ENCODE measurements around the gene PLA2G3. TPM values are rescaled to one million over a fixed set of nuclear protein-coding genes. Genes with fewer than 3 reads are reported as not detected.

The PLA2G3 gene
- polyA plus RNA-seq, 1 donor, result 0.01 TPM

- no CpG with 5 or more reads among the region's 14 CpGs for WGBS (ENCODE audit: insufficient coverage, low lambda C conversion rate)
- H3K4me3 ChIP-seq (ENCODE audit: low read length), result no peak overlapping the region
Observed at GRCh38 chr22:31124811-31125465, 15.4 kb downstream of the PLA2G3 start.

GRCh38 chr22:31124290-31124689 lies 16.0 kb downstream of the PLA2G3 start:
- Histone ChIP-seq H3K4me3 (ENCODE audit: low read length) (no peak overlapping the region), H3K27me3 (ENCODE audit: control insufficient read depth, insufficient read depth, low read length) (no peaks in the 10 kb centered on the region), H3K36me3 (ENCODE audit: control insufficient read depth, insufficient read depth, low read length) (peaks cover 5% of the 10 kb centered on the region), H3K27ac (ENCODE audit: low read length) (no peak overlapping the region), H3K4me1 (ENCODE audit: control insufficient read depth, insufficient read depth, low read length) (peaks cover 22% of the 10 kb centered on the region), H3K9me3 (ENCODE audit: control insufficient read depth, low read depth, low read length) (no peaks in the 10 kb centered on the region)
- no peak for DNase-seq
- WGBS (ENCODE audit: insufficient coverage, low lambda C conversion rate), result no CpG with 5 or more reads among the region's 3 CpGs

More at GRCh38 chr22:31124811-31125465, 15.4 kb downstream of the PLA2G3 start:
- Histone ChIP-seq H3K4me1 (ENCODE audit: control insufficient read depth, insufficient read depth, low read length) (peaks cover 22% of the 10 kb centered on the region), H3K9me3 (ENCODE audit: control insufficient read depth, low read depth, low read length) (no peaks in the 10 kb centered on the region), H3K36me3 (ENCODE audit: control insufficient read depth, insufficient read depth, low read length) (peaks cover 5% of the 10 kb centered on the region), H3K27me3 (ENCODE audit: control insufficient read depth, insufficient read depth, low read length) (no peaks in the 10 kb centered on the region), H3K27ac (ENCODE audit: low read length) (no peak overlapping the region)
- no peak for DNase-seq

GRCh38 chr22:31123292-31123602 lies 17.1 kb downstream of the PLA2G3 start:
- no CpG with 5 or more reads among the region's 4 CpGs for WGBS (ENCODE audit: insufficient coverage, low lambda C conversion rate)
- Histone ChIP-seq H3K4me3 (ENCODE audit: low read length) (peak overlapping the region; percentile 67), H3K27me3 (ENCODE audit: control insufficient read depth, insufficient read depth, low read length) (no peaks in the 10 kb centered on the region), H3K9me3 (ENCODE audit: control insufficient read depth, low read depth, low read length) (no peaks in the 10 kb centered on the region), H3K27ac (ENCODE audit: low read length) (peak overlapping the region; percentile 93), H3K36me3 (ENCODE audit: control insufficient read depth, insufficient read depth, low read length) (peaks cover 1% of the 10 kb centered on the region), H3K4me1 (ENCODE audit: control insufficient read depth, insufficient read depth, low read length) (peaks cover 22% of the 10 kb centered on the region)
- DNase-seq, result no peak

GRCh38 chr22:31122532-31123291 lies 17.6 kb downstream of the PLA2G3 start, which contains the start of gene INPP5J:
INPP5J (plus strand) TSS chr22:31122966; CDS start chr22:31123015, 49 bp downstream.
- Histone ChIP-seq H3K36me3 (ENCODE audit: control insufficient read depth, insufficient read depth, low read length) (no peaks in the 10 kb centered on the region), H3K4me3 (ENCODE audit: low read length) (peak within 1 kb of the TSS; percentile 67), H3K27ac (ENCODE audit: low read length) (peak within 1 kb of the TSS; percentile 93), H3K27me3 (ENCODE audit: control insufficient read depth, insufficient read depth, low read length) (no peaks in the 10 kb centered on the region), H3K4me1 (ENCODE audit: control insufficient read depth, insufficient read depth, low read length) (peaks cover 22% of the 10 kb centered on the region), H3K9me3 (ENCODE audit: control insufficient read depth, low read depth, low read length) (no peaks in the 10 kb centered on the region)
- no CpG with 5 or more reads among the region's 10 CpGs for WGBS (ENCODE audit: insufficient coverage, low lambda C conversion rate)
- peak; percentile 88 to 97 for DNase-seq

- DNase-seq, result peak in 1 of 2 donors; percentile 68
- no CpG with 5 or more reads among the region's 2 CpGs for WGBS (ENCODE audit: insufficient coverage, low lambda C conversion rate)
- Histone ChIP-seq H3K4me1 (ENCODE audit: control insufficient read depth, insufficient read depth, low read length) (peaks cover 22% of the 10 kb centered on the region), H3K9me3 (ENCODE audit: control insufficient read depth, low read depth, low read length) (no peaks in the 10 kb centered on the region), H3K27me3 (ENCODE audit: control insufficient read depth, insufficient read depth, low read length) (no peaks in the 10 kb centered on the region), H3K36me3 (ENCODE audit: control insufficient read depth, insufficient read depth, low read length) (no peaks in the 10 kb centered on the region), H3K27ac (ENCODE audit: low read length) (peak overlapping the region; percentile 93), H3K4me3 (ENCODE audit: low read length) (no peak overlapping the region)
Observed at GRCh38 chr22:31122196-31122531, 18.1 kb downstream of the PLA2G3 start.

- peaks cover 22% of the 10 kb centered on the region for H3K4me1 ChIP-seq (ENCODE audit: control insufficient read depth, insufficient read depth, low read length)
- WGBS (ENCODE audit: insufficient coverage, low lambda C conversion rate), result 96% methylated on average over 3 of the region's 4 CpGs
- no peak for DNase-seq
- H3K9me3 ChIP-seq (ENCODE audit: control insufficient read depth, low read depth, low read length), result no peaks in the 10 kb centered on the region
- no peaks in the 10 kb centered on the region for H3K36me3 ChIP-seq (ENCODE audit: control insufficient read depth, insufficient read depth, low read length)
- no peaks in the 10 kb centered on the region for H3K27me3 ChIP-seq (ENCODE audit: control insufficient read depth, insufficient read depth, low read length)
- peak overlapping the region; percentile 93 for H3K27ac ChIP-seq (ENCODE audit: low read length)
- no peak overlapping the region for H3K4me3 ChIP-seq (ENCODE audit: low read length)
Observed at GRCh38 chr22:31121403-31121802, 18.9 kb downstream of the PLA2G3 start.

GRCh38 chr22:31120642-31121041 lies 19.7 kb downstream of the PLA2G3 start:
- no peak overlapping the region for H3K27ac ChIP-seq (ENCODE audit: low read length)
- no peaks in the 10 kb centered on the region for H3K27me3 ChIP-seq (ENCODE audit: control insufficient read depth, insufficient read depth, low read length)
- H3K4me3 ChIP-seq (ENCODE audit: low read length), result no peak overlapping the region
- H3K36me3 ChIP-seq (ENCODE audit: control insufficient read depth, insufficient read depth, low read length), result no peaks in the 10 kb centered on the region
- H3K9me3 ChIP-seq (ENCODE audit: control insufficient read depth, low read depth, low read length), result no peaks in the 10 kb centered on the region
- DNase-seq, result no peak
- H3K4me1 ChIP-seq (ENCODE audit: control insufficient read depth, insufficient read depth, low read length), result peaks cover 22% of the 10 kb centered on the region
- no CpG with 5 or more reads among the region's 1 CpG for WGBS (ENCODE audit: insufficient coverage, low lambda C conversion rate)

GRCh38 chr22:31120230-31120629 lies 20.1 kb downstream of the PLA2G3 start:
- H3K27me3 ChIP-seq (ENCODE audit: control insufficient read depth, insufficient read depth, low read length), result no peaks in the 10 kb centered on the region
- WGBS (ENCODE audit: insufficient coverage, low lambda C conversion rate), result no CpG with 5 or more reads among the region's 5 CpGs
- no peak for DNase-seq
- H3K27ac ChIP-seq (ENCODE audit: low read length), result no peak overlapping the region
- H3K9me3 ChIP-seq (ENCODE audit: control insufficient read depth, low read depth, low read length), result no peaks in the 10 kb centered on the region
- H3K4me1 ChIP-seq (ENCODE audit: control insufficient read depth, insufficient read depth, low read length), result peaks cover 22% of the 10 kb centered on the region
- no peak overlapping the region for H3K4me3 ChIP-seq (ENCODE audit: low read length)
- no peaks in the 10 kb centered on the region for H3K36me3 ChIP-seq (ENCODE audit: control insufficient read depth, insufficient read depth, low read length)

- no peak overlapping the region for H3K4me3 ChIP-seq (ENCODE audit: low read length)
- no peak for DNase-seq
- H3K36me3 ChIP-seq (ENCODE audit: control insufficient read depth, insufficient read depth, low read length), result no peaks in the 10 kb centered on the region
- H3K9me3 ChIP-seq (ENCODE audit: control insufficient read depth, low read depth, low read length), result no peaks in the 10 kb centered on the region
- H3K27me3 ChIP-seq (ENCODE audit: control insufficient read depth, insufficient read depth, low read length), result no peaks in the 10 kb centered on the region
- no peak overlapping the region for H3K27ac ChIP-seq (ENCODE audit: low read length)
- H3K4me1 ChIP-seq (ENCODE audit: control insufficient read depth, insufficient read depth, low read length), result peaks cover 22% of the 10 kb centered on the region
- no CpG with 5 or more reads among the region's 7 CpGs for WGBS (ENCODE audit: insufficient coverage, low lambda C conversion rate)
Observed at GRCh38 chr22:31119026-31119717, 21.1 kb downstream of the PLA2G3 start.

- Histone ChIP-seq H3K27me3 (ENCODE audit: control insufficient read depth, insufficient read depth, low read length) (no peaks in the 10 kb centered on the region), H3K36me3 (ENCODE audit: control insufficient read depth, insufficient read depth, low read length) (no peaks in the 10 kb centered on the region), H3K27ac (ENCODE audit: low read length) (no peak overlapping the region), H3K4me3 (ENCODE audit: low read length) (no peak overlapping the region), H3K9me3 (ENCODE audit: control insufficient read depth, low read depth, low read length) (no peaks in the 10 kb centered on the region), H3K4me1 (ENCODE audit: control insufficient read depth, insufficient read depth, low read length) (peaks cover 15% of the 10 kb centered on the region)
- peak in 1 of 2 donors; percentile 27 for DNase-seq
- WGBS (ENCODE audit: insufficient coverage, low lambda C conversion rate), result no CpG with 5 or more reads among the region's 3 CpGs
Observed at GRCh38 chr22:31118046-31118820, 22.1 kb downstream of the PLA2G3 start.

Measured in large intestine (tissue), 3 donors.